Measurements from ENCODE around the gene ZNF594. TPM values are rescaled to one million over a fixed set of nuclear protein-coding genes. Genes with fewer than 3 reads are reported as not detected.

The ZNF594 gene
- total RNA-seq, 1 donor from 2014 or later: 7.1 TPM

DNA sequence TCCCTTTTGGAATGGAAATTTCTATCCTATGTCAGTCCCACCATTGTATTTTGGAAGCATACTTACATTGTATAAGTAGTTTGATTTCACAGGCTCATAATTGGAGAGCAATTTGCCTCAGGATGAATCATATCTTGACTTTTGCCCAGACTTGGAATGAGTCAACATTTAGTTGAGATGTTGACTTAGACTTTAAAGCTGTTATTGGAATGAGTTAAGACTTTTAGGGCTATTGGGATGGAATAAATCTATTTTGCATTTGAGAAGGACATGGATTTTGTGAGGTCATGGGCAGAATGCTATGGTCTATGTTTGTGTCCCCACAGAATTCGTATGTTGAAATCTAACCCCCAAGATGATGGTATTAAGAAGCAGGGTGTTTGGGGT, 12.2 kb upstream of the ZNF594 start:
- TF ChIP-seq, protein P1, sequence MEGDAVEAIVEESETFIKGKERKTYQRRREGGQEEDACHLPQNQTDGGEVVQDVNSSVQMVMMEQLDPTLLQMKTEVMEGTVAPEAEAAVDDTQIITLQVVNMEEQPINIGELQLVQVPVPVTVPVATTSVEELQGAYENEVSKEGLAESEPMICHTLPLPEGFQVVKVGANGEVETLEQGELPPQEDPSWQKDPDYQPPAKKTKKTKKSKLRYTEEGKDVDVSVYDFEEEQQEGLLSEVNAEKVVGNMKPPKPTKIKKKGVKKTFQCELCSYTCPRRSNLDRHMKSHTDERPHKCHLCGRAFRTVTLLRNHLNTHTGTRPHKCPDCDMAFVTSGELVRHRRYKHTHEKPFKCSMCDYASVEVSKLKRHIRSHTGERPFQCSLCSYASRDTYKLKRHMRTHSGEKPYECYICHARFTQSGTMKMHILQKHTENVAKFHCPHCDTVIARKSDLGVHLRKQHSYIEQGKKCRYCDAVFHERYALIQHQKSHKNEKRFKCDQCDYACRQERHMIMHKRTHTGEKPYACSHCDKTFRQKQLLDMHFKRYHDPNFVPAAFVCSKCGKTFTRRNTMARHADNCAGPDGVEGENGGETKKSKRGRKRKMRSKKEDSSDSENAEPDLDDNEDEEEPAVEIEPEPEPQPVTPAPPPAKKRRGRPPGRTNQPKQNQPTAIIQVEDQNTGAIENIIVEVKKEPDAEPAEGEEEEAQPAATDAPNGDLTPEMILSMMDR (IDR thresholded peaks at IDR 0.05): no peak
- no peak overlapping the region for H3K27ac ChIP-seq
- H3K36me3 ChIP-seq: no peaks in the 10 kb centered on the region
- DNase-seq (no peak), ATAC-seq (no peak)
- no peaks in the 10 kb centered on the region for H3K9me3 ChIP-seq
- no peaks in the 10 kb centered on the region for H3K4me1 ChIP-seq
- intact Hi-C loops (cut with DNase I): no loop called here
- no peaks in the 10 kb centered on the region for H3K27me3 ChIP-seq
- H3K4me3 ChIP-seq: no peak overlapping the region

DNA sequence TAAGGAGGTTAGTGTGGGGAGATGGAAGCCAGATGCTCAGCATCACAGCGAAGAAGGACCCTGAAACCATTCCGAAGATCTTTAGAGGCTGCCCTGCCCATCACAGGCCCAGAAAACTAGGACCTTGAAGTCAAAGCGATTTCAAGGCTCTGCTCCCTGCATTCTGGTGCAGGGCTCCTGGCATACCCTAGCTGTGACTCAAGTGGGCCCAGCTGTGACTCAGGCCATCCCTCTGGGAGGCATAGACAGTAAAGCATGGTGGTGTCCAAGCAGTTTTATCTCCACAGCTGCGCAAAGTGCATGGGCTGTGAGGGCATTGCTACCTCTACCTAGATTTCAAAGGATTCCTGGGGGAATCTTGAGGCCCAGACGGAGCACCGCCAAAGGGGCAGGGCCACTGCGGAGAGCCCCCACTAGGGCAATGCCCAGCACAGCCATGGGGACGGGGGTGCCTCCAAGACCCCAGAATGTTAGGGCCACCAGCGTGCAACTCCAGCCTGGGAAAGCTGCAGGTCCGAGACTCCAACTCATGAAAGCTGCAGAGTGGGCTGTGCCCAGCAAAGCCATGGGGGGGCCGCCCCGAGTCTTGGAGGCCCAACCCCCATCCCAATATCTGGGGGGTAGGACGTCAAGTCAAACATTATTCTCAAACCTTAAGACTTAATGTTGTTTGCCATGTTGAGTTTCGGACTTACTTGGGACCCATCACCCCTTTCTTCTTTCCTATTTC, 11.7 kb upstream of the ZNF594 start:
- no peaks in the 10 kb centered on the region for H3K4me1 ChIP-seq
- no peaks in the 10 kb centered on the region for H3K27me3 ChIP-seq
- intact Hi-C loops (cut with DNase I): no loop called here
- H3K36me3 ChIP-seq: no peaks in the 10 kb centered on the region
- no peak overlapping the region for H3K27ac ChIP-seq
- TF ChIP-seq, protein P1 (IDR thresholded peaks at IDR 0.05): no peak
- ATAC-seq (no peak), DNase-seq (no peak)
- H3K4me3 ChIP-seq: no peak overlapping the region
- H3K9me3 ChIP-seq: no peaks in the 10 kb centered on the region

DNA sequence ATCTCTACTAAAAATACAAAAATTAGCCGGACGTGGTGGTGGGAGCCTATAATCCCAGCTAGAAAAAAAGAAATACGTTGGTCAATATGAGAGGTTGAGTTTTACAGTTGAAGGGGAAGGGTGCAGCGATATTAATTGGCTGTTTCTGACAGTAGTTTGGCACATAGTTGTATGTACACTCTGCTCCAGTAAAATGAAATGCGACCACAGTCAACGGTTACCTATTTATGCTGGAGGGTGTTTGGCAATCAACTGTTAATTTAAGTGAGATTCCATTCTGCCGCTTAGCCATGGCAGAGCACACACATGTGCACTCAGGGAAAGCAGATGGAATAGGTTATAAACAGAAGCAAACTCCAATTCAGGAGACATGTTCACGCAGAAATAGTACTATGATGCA, 9.3 kb upstream of the ZNF594 start:
- intact Hi-C loops (cut with DNase I): no loop called here
- no peak overlapping the region for H3K27ac ChIP-seq
- H3K9me3 ChIP-seq: no peaks in the 10 kb centered on the region
- H3K36me3 ChIP-seq: no peaks in the 10 kb centered on the region
- H3K4me1 ChIP-seq: no peaks in the 10 kb centered on the region
- no peaks in the 10 kb centered on the region for H3K27me3 ChIP-seq
- TF ChIP-seq, protein P1 (IDR thresholded peaks at IDR 0.05): no peak
- no peak for ATAC-seq
- H3K4me3 ChIP-seq: no peak overlapping the region
- DNase-seq: no peak

DNA sequence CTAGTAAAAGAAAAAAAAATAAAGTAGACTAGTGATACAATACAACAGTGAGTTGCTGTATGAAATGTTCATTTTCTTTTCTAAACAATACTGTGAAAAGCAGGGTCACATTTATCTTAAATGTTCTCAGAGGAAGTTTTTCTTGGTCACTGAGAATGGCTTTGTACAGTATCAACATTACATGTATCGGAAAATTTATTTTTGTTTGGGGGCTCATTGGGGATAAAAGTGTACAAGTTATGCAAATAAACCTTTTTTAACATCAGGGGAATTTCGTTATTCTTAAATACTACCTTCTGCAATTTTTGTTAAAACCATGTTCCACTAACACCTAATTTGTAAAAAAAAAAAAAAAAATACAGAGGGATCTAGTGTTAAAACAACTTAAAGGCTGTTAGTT, 8.7 kb upstream of the ZNF594 start:
- ATAC-seq: no peak
- H3K27me3 ChIP-seq: no peaks in the 10 kb centered on the region
- no peaks in the 10 kb centered on the region for H3K4me1 ChIP-seq
- H3K4me3 ChIP-seq: no peak overlapping the region
- H3K9me3 ChIP-seq: no peaks in the 10 kb centered on the region
- H3K27ac ChIP-seq: no peak overlapping the region
- no peaks in the 10 kb centered on the region for H3K36me3 ChIP-seq
- no peak for DNase-seq
- intact Hi-C loops (cut with DNase I): no loop called here
- TF ChIP-seq, protein P1 (IDR thresholded peaks at IDR 0.05): no peak

DNA sequence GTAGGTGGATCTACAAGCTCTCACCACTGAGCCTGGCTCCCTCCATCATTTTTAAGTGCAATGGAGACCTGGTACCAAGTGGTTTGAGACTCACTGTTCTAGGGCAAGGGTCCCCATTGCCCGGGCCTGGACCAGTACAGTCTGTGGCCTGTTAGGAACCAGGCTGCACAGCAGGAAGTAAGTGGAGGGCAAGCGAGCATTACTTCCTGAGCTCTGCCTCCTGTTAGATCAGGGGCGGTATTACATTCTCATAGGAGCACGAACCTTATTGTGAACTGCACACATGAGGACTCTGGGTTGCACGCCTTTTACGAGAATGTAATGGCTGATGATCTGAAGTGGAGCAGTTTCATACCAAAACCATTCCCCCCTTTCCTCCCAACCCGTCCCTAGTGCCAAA, 6.8 kb upstream of the ZNF594 start:
- no peak overlapping the region for H3K4me3 ChIP-seq
- no peaks in the 10 kb centered on the region for H3K4me1 ChIP-seq
- intact Hi-C loops (cut with DNase I): loop anchor here (5.0 kb wide), 1 partner anchor 39 kb away; no protein-coding TSS in a partner anchor
- DNase-seq (no peak), ATAC-seq (no peak)
- no peaks in the 10 kb centered on the region for H3K9me3 ChIP-seq
- H3K27ac ChIP-seq: no peak overlapping the region
- H3K27me3 ChIP-seq: no peaks in the 10 kb centered on the region
- TF ChIP-seq, protein P1 (IDR thresholded peaks at IDR 0.05): no peak
- no peaks in the 10 kb centered on the region for H3K36me3 ChIP-seq

DNA sequence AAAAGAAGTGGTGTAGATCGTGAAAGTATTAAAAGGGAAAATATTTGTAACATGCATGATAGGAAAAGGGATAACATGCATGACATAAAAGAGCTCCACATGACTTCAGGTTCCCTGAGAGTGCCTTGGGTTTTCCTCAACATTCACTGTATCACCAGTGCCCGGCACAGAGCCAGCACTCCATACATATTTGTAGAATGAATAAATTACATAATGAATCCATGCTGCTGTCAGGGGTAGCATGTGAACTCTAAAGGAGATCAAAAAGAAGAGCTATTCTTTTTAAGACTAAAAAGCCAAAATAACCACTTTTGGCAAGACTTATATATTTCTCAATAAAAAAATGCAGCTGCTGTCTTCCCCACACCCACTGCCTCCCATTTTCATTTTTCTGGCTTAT, 2.7 kb upstream of the ZNF594 start:
- no peak for DNase-seq
- TF ChIP-seq, protein P1 (IDR thresholded peaks at IDR 0.05): no peak
- H3K27me3 ChIP-seq: no peaks in the 10 kb centered on the region
- no peaks in the 10 kb centered on the region for H3K9me3 ChIP-seq
- no peak overlapping the region for H3K4me3 ChIP-seq
- H3K27ac ChIP-seq: no peak overlapping the region
- peaks cover 5% of the 10 kb centered on the region for H3K4me1 ChIP-seq
- no peaks in the 10 kb centered on the region for H3K36me3 ChIP-seq
- intact Hi-C loops (cut with DNase I): no loop called here
- no peak for ATAC-seq
